HG02840 (cell line): Measurements from ENCODE around the gene AKAP13.
"Not testable (repeated sequence)": the region's sequence is repeated elsewhere in the genome, so short reads cannot be mapped to it uniquely, and the experiment has no call there.

Experiments used
- ATAC-seq: cut with Tn5 transposase; IDR thresholded peaks from one replicate; pipeline ENCODE4 v1.9.1; 2021; ENCODE audit warnings: mild to moderate bottlenecking, moderate library complexity, moderate number of reproducible peaks; ENCODE audit not compliant: unreplicated experiment, low FRiP score

The AKAP13 gene, protein sequence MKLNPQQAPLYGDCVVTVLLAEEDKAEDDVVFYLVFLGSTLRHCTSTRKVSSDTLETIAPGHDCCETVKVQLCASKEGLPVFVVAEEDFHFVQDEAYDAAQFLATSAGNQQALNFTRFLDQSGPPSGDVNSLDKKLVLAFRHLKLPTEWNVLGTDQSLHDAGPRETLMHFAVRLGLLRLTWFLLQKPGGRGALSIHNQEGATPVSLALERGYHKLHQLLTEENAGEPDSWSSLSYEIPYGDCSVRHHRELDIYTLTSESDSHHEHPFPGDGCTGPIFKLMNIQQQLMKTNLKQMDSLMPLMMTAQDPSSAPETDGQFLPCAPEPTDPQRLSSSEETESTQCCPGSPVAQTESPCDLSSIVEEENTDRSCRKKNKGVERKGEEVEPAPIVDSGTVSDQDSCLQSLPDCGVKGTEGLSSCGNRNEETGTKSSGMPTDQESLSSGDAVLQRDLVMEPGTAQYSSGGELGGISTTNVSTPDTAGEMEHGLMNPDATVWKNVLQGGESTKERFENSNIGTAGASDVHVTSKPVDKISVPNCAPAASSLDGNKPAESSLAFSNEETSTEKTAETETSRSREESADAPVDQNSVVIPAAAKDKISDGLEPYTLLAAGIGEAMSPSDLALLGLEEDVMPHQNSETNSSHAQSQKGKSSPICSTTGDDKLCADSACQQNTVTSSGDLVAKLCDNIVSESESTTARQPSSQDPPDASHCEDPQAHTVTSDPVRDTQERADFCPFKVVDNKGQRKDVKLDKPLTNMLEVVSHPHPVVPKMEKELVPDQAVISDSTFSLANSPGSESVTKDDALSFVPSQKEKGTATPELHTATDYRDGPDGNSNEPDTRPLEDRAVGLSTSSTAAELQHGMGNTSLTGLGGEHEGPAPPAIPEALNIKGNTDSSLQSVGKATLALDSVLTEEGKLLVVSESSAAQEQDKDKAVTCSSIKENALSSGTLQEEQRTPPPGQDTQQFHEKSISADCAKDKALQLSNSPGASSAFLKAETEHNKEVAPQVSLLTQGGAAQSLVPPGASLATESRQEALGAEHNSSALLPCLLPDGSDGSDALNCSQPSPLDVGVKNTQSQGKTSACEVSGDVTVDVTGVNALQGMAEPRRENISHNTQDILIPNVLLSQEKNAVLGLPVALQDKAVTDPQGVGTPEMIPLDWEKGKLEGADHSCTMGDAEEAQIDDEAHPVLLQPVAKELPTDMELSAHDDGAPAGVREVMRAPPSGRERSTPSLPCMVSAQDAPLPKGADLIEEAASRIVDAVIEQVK (N-terminal part only)

DNA sequence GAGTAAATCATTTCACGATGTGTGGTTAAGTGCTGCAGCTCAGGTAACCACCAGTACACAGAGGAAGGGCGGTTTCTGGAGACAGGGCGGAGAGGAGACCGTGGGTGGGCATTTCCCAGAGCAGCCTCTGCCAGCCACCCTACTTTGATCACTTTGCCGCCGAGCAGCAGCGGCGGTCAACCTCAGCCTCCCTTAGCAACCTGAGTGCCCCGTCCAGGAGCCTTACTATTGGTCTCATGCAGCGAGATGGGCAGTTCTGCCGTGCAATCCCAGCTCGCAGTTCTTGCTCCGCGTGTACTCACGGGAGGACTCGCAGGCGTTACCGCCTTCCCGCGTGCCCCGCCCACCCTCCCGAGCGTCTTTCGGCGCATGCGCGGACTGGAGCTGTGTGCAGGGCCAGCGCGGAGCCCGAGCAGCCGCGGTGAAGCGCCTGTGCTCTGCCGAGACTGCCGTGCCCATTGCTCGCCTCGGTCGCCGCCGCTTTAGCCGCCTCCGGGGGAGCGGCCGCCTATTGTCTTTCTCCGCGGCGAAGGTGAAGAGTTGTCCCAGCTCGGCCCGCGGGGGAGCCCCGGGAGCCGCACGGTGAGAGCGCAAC is at the start of gene AKAP13:
Gene AKAP13 (plus strand): TSS at position 387 of the 595 bp plus-strand sequence. CDS start 105,118 bp downstream, outside the sequence.
- peak; percentile 83 for ATAC-seq

DNA sequence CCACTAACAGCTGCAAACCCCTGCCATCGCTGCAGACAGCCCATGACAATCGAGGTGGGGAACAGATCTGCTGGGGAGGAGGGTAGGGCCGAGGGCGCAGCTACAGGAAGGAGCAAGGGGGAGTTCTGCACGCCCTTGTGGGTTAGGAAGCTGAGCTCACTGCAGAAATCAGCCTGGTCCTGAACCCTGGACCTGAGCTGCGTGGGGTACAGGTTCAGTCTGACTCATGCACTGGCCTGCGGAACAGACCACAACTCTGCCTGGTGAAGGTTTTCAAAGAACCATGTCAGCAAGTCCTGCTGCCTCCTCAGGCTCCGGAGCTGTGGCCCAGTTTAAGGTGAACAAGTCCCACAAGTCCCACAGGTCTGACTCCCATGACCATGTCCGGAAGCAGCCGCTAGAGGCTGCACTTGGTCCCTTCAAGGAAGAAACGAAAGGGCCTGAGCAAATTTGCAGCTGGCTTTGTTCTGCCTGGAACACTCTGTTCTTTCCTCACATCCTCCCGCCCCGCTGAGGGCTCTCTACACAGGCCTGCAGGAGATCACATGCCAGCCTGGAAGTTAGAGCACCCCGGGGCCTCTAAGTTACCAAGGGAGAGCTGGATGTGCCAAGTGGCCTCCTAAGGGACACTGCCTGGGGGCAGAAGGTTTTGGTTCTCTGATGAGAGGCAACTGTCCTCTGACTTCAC is 49.4 kb upstream of the AKAP13 start:
- ATAC-seq = peak; percentile 52

GRCh38 chr15:85331655-85332285 is 48.6 kb upstream of the AKAP13 start:
- no peak for ATAC-seq

GRCh38 chr15:85333132-85333831 is 47.1 kb upstream of the AKAP13 start:
- no peak for ATAC-seq

DNA sequence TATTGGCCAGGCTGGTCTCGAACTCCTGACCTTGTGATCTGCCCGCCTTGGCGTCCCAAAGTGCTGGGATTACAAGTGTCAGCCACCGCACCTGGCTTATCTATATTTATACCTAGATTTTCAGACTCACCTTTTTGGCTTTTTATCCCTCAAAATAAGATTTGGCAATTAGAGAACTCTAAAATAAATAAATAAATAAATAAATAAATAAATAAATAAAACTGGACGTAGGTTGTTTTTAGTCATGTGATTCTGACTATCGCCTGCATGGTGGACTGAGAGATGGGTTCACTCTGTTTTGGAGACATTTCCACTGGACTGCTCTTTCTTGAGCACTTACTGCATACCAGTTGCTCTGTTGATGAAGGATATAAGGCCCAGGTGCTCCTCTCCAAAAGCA is 46.2 kb upstream of the AKAP13 start:
- ATAC-seq = no peak

DNA sequence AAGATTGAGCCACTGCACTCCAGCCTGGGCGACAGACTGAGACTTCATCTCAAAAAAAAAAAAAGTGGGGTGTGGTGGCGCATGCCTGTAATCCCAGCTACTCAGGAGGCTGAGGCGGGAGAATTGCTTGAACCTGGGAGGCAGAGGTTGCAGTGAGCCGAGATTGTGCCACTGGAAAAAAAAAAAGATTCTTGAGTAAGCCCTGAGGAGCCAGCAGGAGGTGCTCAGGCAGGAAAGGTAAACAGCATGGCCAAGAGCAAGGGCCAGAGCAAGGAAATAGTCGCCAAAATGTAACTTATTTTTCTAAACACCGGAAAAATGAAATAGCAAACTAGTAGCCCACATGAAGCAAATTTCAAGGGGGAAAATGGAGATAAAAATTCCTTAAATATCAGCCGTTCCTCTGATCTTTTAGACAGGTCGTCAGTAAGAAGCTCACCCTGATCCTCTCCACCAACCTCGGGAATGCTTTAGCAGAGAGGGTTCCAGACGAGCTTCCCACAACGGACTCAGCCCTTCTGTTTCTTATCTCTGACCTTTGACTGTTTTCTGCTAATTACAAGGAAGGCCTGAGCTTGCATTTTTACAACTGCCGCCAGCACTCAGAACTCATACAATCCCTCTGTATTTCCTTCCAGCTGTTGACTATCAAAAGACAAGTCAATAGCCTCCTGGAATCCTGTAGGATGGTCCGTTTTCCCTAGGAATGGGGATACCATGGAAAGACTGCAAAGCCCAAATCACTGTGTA is 45.0 kb upstream of the AKAP13 start:
- no peak for ATAC-seq

- no peak for ATAC-seq
Measured at GRCh38 chr15:85336880-85337279, 43.5 kb upstream of the AKAP13 start.

DNA sequence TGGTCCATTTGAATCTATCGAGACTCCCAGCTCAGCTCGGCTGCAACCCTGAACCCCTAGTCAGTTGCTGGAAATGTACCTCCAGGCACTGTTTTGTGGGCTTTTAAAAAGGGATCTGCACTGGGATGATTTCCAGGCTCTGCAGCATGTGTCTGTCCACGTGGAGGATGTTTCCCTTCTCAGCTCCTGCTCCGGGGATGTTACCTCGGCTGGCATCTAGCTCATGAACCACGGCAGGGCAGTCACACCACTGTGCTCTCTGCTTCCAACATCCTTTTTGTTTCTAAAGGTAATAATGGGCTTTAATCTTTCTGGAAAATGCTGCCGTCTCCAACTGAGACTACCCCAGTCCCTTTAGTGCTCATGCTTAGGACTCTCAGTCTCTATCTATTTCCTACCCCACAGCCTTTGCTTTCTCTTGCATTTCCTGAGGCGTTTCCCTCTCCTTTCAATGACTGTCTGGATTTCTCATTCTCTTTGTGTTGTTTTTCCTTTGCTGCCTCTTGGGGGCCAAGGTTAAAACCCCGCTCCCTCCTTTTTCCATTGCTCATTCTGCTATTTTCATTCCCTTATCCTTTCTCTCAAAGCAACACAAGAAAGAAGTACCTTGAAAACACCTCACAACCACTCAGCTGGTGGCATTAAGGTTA is 42.9 kb upstream of the AKAP13 start:
- no peak for ATAC-seq

GRCh38 chr15:85340321-85340665 is 40.1 kb upstream of the AKAP13 start:
- no peak for ATAC-seq

- ATAC-seq = no peak
Measured at GRCh38 chr15:85340852-85341251, 39.6 kb upstream of the AKAP13 start.

- ATAC-seq = not testable (repeated sequence)
Measured at GRCh38 chr15:85342163-85342562, 38.2 kb upstream of the AKAP13 start.

DNA sequence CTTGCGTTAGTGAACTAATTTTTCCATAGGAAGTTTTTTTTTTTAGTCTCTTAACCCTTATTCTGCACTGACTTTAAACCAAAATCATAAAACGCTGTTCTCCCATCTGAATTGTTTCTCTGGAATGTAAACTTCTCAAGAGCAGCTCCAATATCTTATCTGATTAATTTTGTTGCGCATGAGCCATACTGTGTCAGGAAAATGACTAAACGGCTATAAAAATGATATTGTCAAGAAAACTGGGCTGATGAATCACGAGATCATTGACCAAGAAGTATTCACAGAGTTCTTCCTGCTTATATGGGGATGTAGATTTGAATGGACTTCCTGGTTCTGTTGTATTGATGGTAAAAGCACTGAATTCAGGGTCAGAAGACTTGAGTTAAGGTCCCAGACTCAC is 37.0 kb upstream of the AKAP13 start:
- ATAC-seq = not testable (repeated sequence)

DNA sequence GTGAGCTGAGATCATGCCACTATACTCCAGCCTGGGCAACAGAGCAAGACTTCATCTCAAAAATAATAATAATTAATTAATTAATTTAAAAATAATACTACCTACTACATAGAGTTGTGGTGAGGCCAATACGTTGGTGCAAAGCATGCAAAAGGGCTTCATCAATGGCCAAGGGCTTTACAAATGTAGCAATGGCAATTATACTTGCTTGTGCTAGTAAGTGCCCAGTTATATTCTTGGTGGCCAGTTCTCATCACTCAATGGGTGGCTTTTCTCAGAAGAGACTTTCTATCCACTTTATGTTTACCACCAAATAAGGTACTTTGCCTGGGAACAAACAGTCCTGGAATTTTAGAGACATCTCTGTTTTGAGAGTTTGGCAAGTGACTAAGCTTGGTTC is 36.2 kb upstream of the AKAP13 start:
- not testable (repeated sequence) for ATAC-seq

DNA sequence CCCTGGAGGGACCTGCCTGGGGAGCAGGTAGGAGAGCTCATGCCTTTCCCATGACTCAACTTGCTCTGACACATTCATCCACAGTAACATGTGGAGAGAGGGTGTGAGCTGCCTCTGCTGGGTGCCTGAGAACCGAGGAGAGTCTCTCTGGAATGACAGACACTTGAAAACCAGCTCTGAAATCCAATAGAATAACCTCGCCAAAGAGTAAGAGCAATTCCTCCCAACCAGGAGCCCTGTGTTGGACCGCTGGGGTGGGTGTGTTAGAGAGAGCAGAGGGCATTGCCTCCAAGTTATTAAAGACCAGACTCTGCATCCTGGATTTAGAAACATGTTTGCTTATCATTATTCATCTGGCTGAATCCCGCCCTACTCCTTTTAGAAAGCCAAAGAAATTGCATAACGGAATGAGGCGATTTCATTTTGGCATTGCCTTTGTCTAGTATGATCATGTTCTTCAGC is 35.7 kb upstream of the AKAP13 start:
- ATAC-seq = not testable (repeated sequence)

GRCh38 chr15:85345196-85345918 is 35.0 kb upstream of the AKAP13 start:
- ATAC-seq = not testable (repeated sequence)

- not testable (repeated sequence) for ATAC-seq
Measured at GRCh38 chr15:85346462-85347084, 33.8 kb upstream of the AKAP13 start.
